Neuronal stem cell (in vitro differentiated cells): ENCODE measurements around the gene PDCD4.

Source experiments
- DNase-seq: peaks from one replicate; pipeline ENCODE4 v3.0.0-alpha.2; 2013; ENCODE audit warnings: low spot score
- H2AFZ ChIP-seq: one replicate; pipeline ENCODE4 v1.6.1; 2013; ENCODE audit warnings: mild to moderate bottlenecking, low read length, inconsistent platforms
- H2AK5ac ChIP-seq: 2 replicates; pipeline ENCODE4 v1.6.1; 2013; ENCODE audit warnings: low read depth, mild to moderate bottlenecking, inconsistent platforms, low read length, moderate library complexity, mixed read lengths
- H2BK120ac ChIP-seq: 2 replicates; pipeline ENCODE4 v1.6.1; 2013; ENCODE audit warnings: low read depth, mild to moderate bottlenecking, inconsistent platforms, low read length, moderate library complexity, mixed read lengths
- H2BK12ac ChIP-seq: one replicate; pipeline ENCODE4 v1.6.1; 2013; ENCODE audit warnings: low read length, inconsistent platforms
- H2BK15ac ChIP-seq: 2 replicates; pipeline ENCODE4 v1.6.1; 2013; ENCODE audit warnings: mild to moderate bottlenecking, low read length, inconsistent platforms, mixed read lengths
- H2BK5ac ChIP-seq: one replicate; pipeline ENCODE4 v1.6.1; 2013; ENCODE audit warnings: inconsistent platforms, mild to moderate bottlenecking, low read length, moderate library complexity
- H3K14ac ChIP-seq: one replicate; pipeline ENCODE4 v1.6.1; 2013; ENCODE audit warnings: low read length, inconsistent platforms
- H3K18ac ChIP-seq: 2 replicates; pipeline ENCODE4 v1.6.1; 2013; ENCODE audit warnings: low read length, inconsistent platforms
- H3K23ac ChIP-seq: 2 replicates; pipeline ENCODE4 v1.6.1; 2013; ENCODE audit warnings: low read depth, mild to moderate bottlenecking, mixed read lengths, low read length, inconsistent platforms; ENCODE audit not compliant: poor library complexity
- H3K27ac ChIP-seq: replicated peaks from 3 replicates; pipeline ENCODE4 v1.5.1; 2013; ENCODE audit warnings: low read length, inconsistent platforms
- H3K27me3 ChIP-seq, 3 experiments: 2 replicates each; pipeline ENCODE4 v1.6.1; 2013; ENCODE audit warnings: low read length in 3 of 3, mild to moderate bottlenecking in 2 of 3, inconsistent platforms in 1 of 3, low read depth in 1 of 3, mixed read lengths in 1 of 3, moderate library complexity in 1 of 3; ENCODE audit not compliant: control insufficient read depth in 3 of 3, insufficient read depth in 3 of 3
- H3K36me3 ChIP-seq, 2 donors: replicated peaks in 1 of 2; 2 replicates each; pipeline ENCODE4 v1.6.1; 2013; ENCODE audit warnings: low read length in 2 of 2; ENCODE audit not compliant: control insufficient read depth in 2 of 2, insufficient read depth in 2 of 2
- H3K4ac ChIP-seq: 2 replicates; pipeline ENCODE4 v1.6.1; 2013; ENCODE audit warnings: inconsistent platforms, mild to moderate bottlenecking, low read length, moderate library complexity
- H3K4me1 ChIP-seq, 2 donors: 1 replicate in 1 of 2; 2 replicates in 1 of 2; pipeline ENCODE4 v1.6.1; 2013; ENCODE audit warnings: low read length in 2 of 2, low read depth in 1 of 2; ENCODE audit not compliant: control insufficient read depth in 2 of 2, insufficient read depth in 1 of 2
- H3K4me2 ChIP-seq: one replicate; pipeline ENCODE4 v1.6.1; 2013; ENCODE audit warnings: mild to moderate bottlenecking, low read length, inconsistent platforms; ENCODE audit not compliant: insufficient read depth, poor library complexity, severe bottlenecking
- H3K4me3 ChIP-seq, 2 donors: 2 replicates each; pipeline ENCODE4 v1.5.1; 2013; ENCODE audit warnings: low read length in 2 of 2, mild to moderate bottlenecking in 2 of 2, inconsistent platforms in 1 of 2, moderate library complexity in 1 of 2
- H3K79me1 ChIP-seq: one replicate; pipeline ENCODE4 v1.6.1; 2013; ENCODE audit warnings: low read depth, mild to moderate bottlenecking, inconsistent platforms, low read length, moderate library complexity
- H3K9ac ChIP-seq: one replicate; pipeline ENCODE4 v1.6.1; 2013; ENCODE audit warnings: mild to moderate bottlenecking, low read depth, low read length, inconsistent platforms; ENCODE audit not compliant: poor library complexity
- H3K9me3 ChIP-seq, 2 donors: replicated peaks in 1 of 2; 2 replicates each; pipeline versions ENCODE3 to v1.6.1; 2013; ENCODE audit warnings: low read length in 2 of 2, mild to moderate bottlenecking in 2 of 2, inconsistent platforms in 1 of 2, low read depth in 1 of 2, mixed read lengths in 1 of 2, moderate library complexity in 1 of 2; ENCODE audit not compliant: control insufficient read depth in 2 of 2, insufficient read depth in 1 of 2
- H4K8ac ChIP-seq: one replicate; pipeline ENCODE4 v1.6.1; 2013; ENCODE audit warnings: low read depth, mild to moderate bottlenecking, inconsistent platforms, low read length, moderate library complexity
- H4K91ac ChIP-seq: one replicate; pipeline ENCODE4 v1.6.1; 2013; ENCODE audit warnings: low read length, low read depth, mild to moderate bottlenecking, inconsistent platforms; ENCODE audit not compliant: poor library complexity
- WGBS, 2 donors: extraction: QIAGEN DNeasy Blood & Tissue Kit; methylation state at CpG; one replicate each; pipeline ENCODE4 v1.1.7; 2013; ENCODE audit warnings: missing lambda C conversion rate in 2 of 2, mixed read lengths in 1 of 2; ENCODE audit not compliant: insufficient read length in 2 of 2, insufficient replicate concordance in 1 of 2; ENCODE audit errors: extremely low coverage in 2 of 2; 5-methylcytosine and 5-hydroxymethylcytosine counted together

Gene PDCD4

GRCh38 chr10:110923856-110924493 is 52.2 kb downstream of the PDCD4 start:
- Histone ChIP-seq H3K27me3 (no peaks in the 10 kb centered on the region), H2BK120ac (no peak overlapping the region), H3K4ac (no peak overlapping the region), H3K4me3 (no peak overlapping the region), H4K91ac (no peak overlapping the region), H3K4me2 (no peak overlapping the region), H2BK12ac (no peak overlapping the region), H2BK5ac (no peak overlapping the region), H3K27ac (no peak overlapping the region), H3K36me3 (no peaks in the 10 kb centered on the region), H3K23ac (no peak overlapping the region), H4K8ac (no peak overlapping the region), H2AFZ (no peak overlapping the region), H3K9me3 (no peaks in the 10 kb centered on the region), H3K4me1 (peaks cover 0 to 5% of the 10 kb centered on the region in 2 donors), H3K9ac (no peak overlapping the region), H2AK5ac (no peak overlapping the region), H3K79me1 (peaks cover 3% of the 10 kb centered on the region), H3K14ac (no peak overlapping the region), H2BK15ac (no peak overlapping the region), H3K18ac (no peak overlapping the region)
- no peak for DNase-seq
- WGBS, 2 donors, result no CpG with 5 or more reads among the region's 2 CpGs

GRCh38 chr10:110927461-110927860 is 55.7 kb downstream of the PDCD4 start:
- H2BK15ac ChIP-seq, result no peak overlapping the region
- no peak overlapping the region for H3K4ac ChIP-seq

GRCh38 chr10:110931769-110932381 is 60.1 kb downstream of the PDCD4 start:
- no peaks in the 10 kb centered on the region for H3K27me3 ChIP-seq
- H4K91ac ChIP-seq, result no peak overlapping the region
- no peak overlapping the region for H2BK12ac ChIP-seq
- H4K8ac ChIP-seq, result no peak overlapping the region
- H2AFZ ChIP-seq, result no peak overlapping the region
- H3K4me2 ChIP-seq, result no peak overlapping the region
- no peak overlapping the region for H3K14ac ChIP-seq
- H2BK15ac ChIP-seq, result no peak overlapping the region
- H3K4me1 ChIP-seq, result no peaks in the 10 kb centered on the region
- no peak for DNase-seq
- no CpG with 5 or more reads among the region's 1 CpG for WGBS, 2 donors
- no peak overlapping the region for H2BK120ac ChIP-seq
- no peak overlapping the region for H3K9ac ChIP-seq
- no peak overlapping the region for H2AK5ac ChIP-seq
- no peak overlapping the region for H3K27ac ChIP-seq
- no peak overlapping the region for H3K18ac ChIP-seq
- H3K36me3 ChIP-seq, result peaks cover 0 to 5% of the 10 kb centered on the region in 2 donors
- H3K79me1 ChIP-seq, result peaks cover 4% of the 10 kb centered on the region
- no peak overlapping the region for H3K23ac ChIP-seq
- H3K4me3 ChIP-seq, result no peak overlapping the region
- no peak overlapping the region for H3K4ac ChIP-seq
- H3K9me3 ChIP-seq, result no peaks in the 10 kb centered on the region
- no peak overlapping the region for H2BK5ac ChIP-seq

More at GRCh38 chr10:110927461-110927860, 55.7 kb downstream of the PDCD4 start:
- Histone ChIP-seq H4K91ac (no peak overlapping the region), H2BK5ac (no peak overlapping the region), H3K9ac (no peak overlapping the region), H3K27me3 (no peaks in the 10 kb centered on the region), H3K4me2 (no peak overlapping the region), H2AFZ (no peak overlapping the region), H3K4me1 (no peaks in the 10 kb centered on the region), H2BK12ac (no peak overlapping the region), H4K8ac (no peak overlapping the region), H2AK5ac (no peak overlapping the region), H3K27ac (no peak overlapping the region), H3K4me3 (no peak overlapping the region), H3K14ac (no peak overlapping the region), H3K18ac (no peak overlapping the region), H3K36me3 (no peaks in the 10 kb centered on the region), H3K79me1 (no peaks in the 10 kb centered on the region), H2BK120ac (no peak overlapping the region), H3K9me3 (no peaks in the 10 kb centered on the region), H3K23ac (no peak overlapping the region)
- no CpG with 5 or more reads among the region's 2 CpGs for WGBS, 2 donors
- DNase-seq, result no peak

- Histone ChIP-seq H3K9ac (no peak overlapping the region), H4K91ac (no peak overlapping the region), H3K23ac (no peak overlapping the region), H3K14ac (no peak overlapping the region), H3K18ac (no peak overlapping the region), H4K8ac (no peak overlapping the region), H3K4me1 (no peaks in the 10 kb centered on the region), H3K27ac (no peak overlapping the region), H3K9me3 (no peaks in the 10 kb centered on the region), H2AK5ac (no peak overlapping the region), H2BK12ac (no peak overlapping the region), H3K4ac (no peak overlapping the region), H3K4me3 (no peak overlapping the region), H3K27me3 (no peaks in the 10 kb centered on the region), H2BK15ac (no peak overlapping the region), H2BK120ac (no peak overlapping the region), H3K4me2 (no peak overlapping the region), H3K79me1 (peaks cover 5% of the 10 kb centered on the region), H3K36me3 (peaks cover 0 to 7% of the 10 kb centered on the region in 2 donors), H2BK5ac (no peak overlapping the region), H2AFZ (no peak overlapping the region)
- DNase-seq, result no peak
- WGBS, 2 donors, result no CpG with 5 or more reads among the region's 1 CpG
These were observed 60.9 kb downstream of the PDCD4 start for GRCh38 chr10:110932505-110933180.
